Activated gamma-delta T cell (primary cell): Measurements from ENCODE around the gene SERPIND1.
"Not testable (repeated sequence)": the region's sequence is repeated elsewhere in the genome, so short reads cannot be mapped to it uniquely, and the experiment has no call there.

ENCODE experiments used
- DNase-seq: peaks from one replicate; lab custom pipeline; 2025; lab: John Stamatoyannopoulos, UW
- total RNA-seq, 2 donors: gene quantifications; one replicate each; lab custom pipeline; 2026; lab: John Stamatoyannopoulos, UW

The SERPIND1 gene
- 0 reads per million in 2 donors for total RNA-seq

GRCh38 chr22:20773793-20774212 lies at the start of gene SERPIND1:
SERPIND1 (plus strand) TSS chr22:20774113; CDS start chr22:20779313, 5,200 bp downstream.
- no peak for DNase-seq

GRCh38 chr22:20724676-20725454 lies 49.0 kb upstream of the SERPIND1 start:
- no peak for DNase-seq

- no peak for DNase-seq
Measured at GRCh38 chr22:20725987-20726558, 47.8 kb upstream of the SERPIND1 start.

GRCh38 chr22:20727118-20728015 lies 46.5 kb upstream of the SERPIND1 start:
- no peak for DNase-seq

GRCh38 chr22:20728523-20729190 lies 45.3 kb upstream of the SERPIND1 start:
- no peak for DNase-seq

GRCh38 chr22:20729194-20729593 lies 44.7 kb upstream of the SERPIND1 start:
- DNase-seq: no peak

GRCh38 chr22:20732431-20732830 lies 41.5 kb upstream of the SERPIND1 start:
- not testable (repeated sequence) for DNase-seq

GRCh38 chr22:20735356-20736162 lies 38.4 kb upstream of the SERPIND1 start:
- not testable (repeated sequence) for DNase-seq

GRCh38 chr22:20736891-20737290 lies 37.0 kb upstream of the SERPIND1 start:
- DNase-seq: not testable (repeated sequence)

- DNase-seq: no peak
Measured at GRCh38 chr22:20738394-20739089, 35.4 kb upstream of the SERPIND1 start.

- DNase-seq: no peak
Measured at GRCh38 chr22:20740222-20740951, 33.5 kb upstream of the SERPIND1 start.

GRCh38 chr22:20741008-20741633 lies 32.8 kb upstream of the SERPIND1 start:
- no peak for DNase-seq

- DNase-seq: no peak
Measured at GRCh38 chr22:20741634-20742581, 32.0 kb upstream of the SERPIND1 start.

GRCh38 chr22:20742764-20743163 lies 31.1 kb upstream of the SERPIND1 start:
- no peak for DNase-seq

GRCh38 chr22:20744456-20744855 lies 29.5 kb upstream of the SERPIND1 start:
- no peak for DNase-seq

GRCh38 chr22:20745119-20745518 lies 28.8 kb upstream of the SERPIND1 start:
- no peak for DNase-seq

GRCh38 chr22:20746431-20747189 lies 27.3 kb upstream of the SERPIND1 start:
- DNase-seq: no peak
